ENCODE measurements around the gene KMO.

GRCh38 chr1:241513378-241513777 lies 18.8 kb upstream of the KMO start:
- TF ChIP-seq CTCF (IDR thresholded peaks at IDR 0.05; ENCODE audit: low read depth, low read length) = no peak
- TF ChIP-seq POLR2A (IDR thresholded peaks at IDR 0.05; ENCODE audit: extremely low read depth, insufficient read length) = no peak

Data from NB4 (cell line).